T-helper 2 cell treated with Interferon-gamma antibody and Interleukin-4, amounts not matched to agents 5 μg/mL and 100 μg/mL, for 36 hours (primary cell): ENCODE measurements around the gene LYPLA2.

Source experiments
- DNase-seq: peaks from one replicate; pipeline ENCODE4 v3.0.0; 2021; ENCODE audit warnings: low spot score
- H3K27ac Mint-ChIP-seq: one replicate; pipeline ENCODE4 v1.8.0; 2021; ENCODE audit warnings: mild to moderate bottlenecking, mixed read lengths
- H3K27me3 Mint-ChIP-seq: one replicate; pipeline ENCODE4 v1.8.0; 2021; ENCODE audit warnings: low read depth, mixed read lengths
- H3K36me3 Mint-ChIP-seq: one replicate; pipeline ENCODE4 v1.8.0; 2021; ENCODE audit warnings: low read depth, mixed read lengths
- H3K4me1 Mint-ChIP-seq: one replicate; pipeline ENCODE4 v1.8.0; 2021; ENCODE audit warnings: low read depth, mixed read lengths
- H3K4me3 Mint-ChIP-seq: one replicate; pipeline ENCODE4 v1.8.0; 2022; ENCODE audit warnings: mild to moderate bottlenecking, moderate library complexity, mixed read lengths
- H3K9me3 Mint-ChIP-seq: one replicate; pipeline ENCODE4 v1.8.0; 2021; ENCODE audit warnings: mixed read lengths

LYPLA2 gene

GRCh38 chr1:23790696-23791515, at the start of gene LYPLA2:
TSS of gene LYPLA2 (plus strand) at chr1:23791145. CDS start at chr1:23792683, 1,538 bp downstream.
- Mint-ChIP-seq H3K4me3 (peak within 1 kb of the TSS; percentile 92), H3K36me3 (peaks cover 41% of the 10 kb centered on the region), H3K27me3 (no peaks in the 10 kb centered on the region), H3K27ac (peak within 1 kb of the TSS; percentile 95), H3K9me3 (no peaks in the 10 kb centered on the region), H3K4me1 (peaks cover 12% of the 10 kb centered on the region)
- peak; percentile 89 for DNase-seq

- no peak overlapping the region for H3K27ac Mint-ChIP-seq
- peak overlapping the region; percentile 90 for H3K4me3 Mint-ChIP-seq
Observed at GRCh38 chr1:23741609-23742008, 49.3 kb upstream of the LYPLA2 start.

GRCh38 chr1:23742670-23743286, 48.2 kb upstream of the LYPLA2 start:
- Mint-ChIP-seq H3K27ac (peak overlapping the region; percentile 89), H3K27me3 (no peaks in the 10 kb centered on the region), H3K4me1 (peaks cover 33% of the 10 kb centered on the region), H3K4me3 (peak overlapping the region; percentile 90), H3K9me3 (no peaks in the 10 kb centered on the region), H3K36me3 (peaks cover 10% of the 10 kb centered on the region)
- no peak for DNase-seq

More at GRCh38 chr1:23741609-23742008, 49.3 kb upstream of the LYPLA2 start:
- DNase-seq, result no peak
- peaks cover 6% of the 10 kb centered on the region for H3K36me3 Mint-ChIP-seq
- H3K27me3 Mint-ChIP-seq, result no peaks in the 10 kb centered on the region
- peaks cover 28% of the 10 kb centered on the region for H3K4me1 Mint-ChIP-seq
- no peaks in the 10 kb centered on the region for H3K9me3 Mint-ChIP-seq

GRCh38 chr1:23743287-23744152, 47.4 kb upstream of the LYPLA2 start, which contains the start of gene ELOA:
TSS of gene ELOA (plus strand) at chr1:23743471. CDS start at chr1:23743504, 33 bp downstream.
- Mint-ChIP-seq H3K36me3 (peaks cover 10% of the 10 kb centered on the region), H3K4me3 (peak within 1 kb of the TSS; percentile 90), H3K27ac (peak within 1 kb of the TSS; percentile 89), H3K4me1 (peaks cover 37% of the 10 kb centered on the region), H3K9me3 (no peaks in the 10 kb centered on the region), H3K27me3 (no peaks in the 10 kb centered on the region)
- DNase-seq, result peak; percentile 80

GRCh38 chr1:23745515-23745914, 45.4 kb upstream of the LYPLA2 start:
- Mint-ChIP-seq H3K4me3 (peak overlapping the region; percentile 86), H3K36me3 (peaks cover 15% of the 10 kb centered on the region), H3K4me1 (peaks cover 41% of the 10 kb centered on the region), H3K27ac (peak overlapping the region; percentile 2), H3K27me3 (no peaks in the 10 kb centered on the region), H3K9me3 (no peaks in the 10 kb centered on the region)
- no peak for DNase-seq

GRCh38 chr1:23748016-23748415, 42.9 kb upstream of the LYPLA2 start:
- no peak overlapping the region for H3K27ac Mint-ChIP-seq
- no peak overlapping the region for H3K4me3 Mint-ChIP-seq
- DNase-seq, result no peak
- no peaks in the 10 kb centered on the region for H3K9me3 Mint-ChIP-seq
- H3K36me3 Mint-ChIP-seq, result peaks cover 25% of the 10 kb centered on the region
- no peaks in the 10 kb centered on the region for H3K27me3 Mint-ChIP-seq
- H3K4me1 Mint-ChIP-seq, result peaks cover 29% of the 10 kb centered on the region

GRCh38 chr1:23751050-23751814, 39.7 kb upstream of the LYPLA2 start:
- peak; percentile 16 for DNase-seq
- Mint-ChIP-seq H3K9me3 (no peaks in the 10 kb centered on the region), H3K27ac (peak overlapping the region; percentile 18), H3K4me3 (no peak overlapping the region), H3K27me3 (no peaks in the 10 kb centered on the region), H3K36me3 (peaks cover 43% of the 10 kb centered on the region), H3K4me1 (peaks cover 14% of the 10 kb centered on the region)

GRCh38 chr1:23751815-23752200, 39.1 kb upstream of the LYPLA2 start:
- H3K4me1 Mint-ChIP-seq, result peaks cover 12% of the 10 kb centered on the region
- peaks cover 47% of the 10 kb centered on the region for H3K36me3 Mint-ChIP-seq

GRCh38 chr1:23752909-23753308, 38.0 kb upstream of the LYPLA2 start:
- DNase-seq, result no peak
- no peaks in the 10 kb centered on the region for H3K27me3 Mint-ChIP-seq
- H3K27ac Mint-ChIP-seq, result no peak overlapping the region
- H3K4me3 Mint-ChIP-seq, result no peak overlapping the region
- peaks cover 48% of the 10 kb centered on the region for H3K36me3 Mint-ChIP-seq
- H3K9me3 Mint-ChIP-seq, result no peaks in the 10 kb centered on the region
- peaks cover 7% of the 10 kb centered on the region for H3K4me1 Mint-ChIP-seq

More at GRCh38 chr1:23751815-23752200, 39.1 kb upstream of the LYPLA2 start:
- Mint-ChIP-seq H3K4me3 (no peak overlapping the region), H3K27ac (no peak overlapping the region), H3K27me3 (no peaks in the 10 kb centered on the region), H3K9me3 (no peaks in the 10 kb centered on the region)
- no peak for DNase-seq

- Mint-ChIP-seq H3K9me3 (no peaks in the 10 kb centered on the region), H3K36me3 (peaks cover 60% of the 10 kb centered on the region), H3K4me1 (peaks cover 3% of the 10 kb centered on the region), H3K27ac (no peak overlapping the region), H3K27me3 (no peaks in the 10 kb centered on the region), H3K4me3 (no peak overlapping the region)
- DNase-seq, result no peak
Observed at GRCh38 chr1:23756676-23757075, 34.3 kb upstream of the LYPLA2 start.

GRCh38 chr1:23757812-23758211, 33.1 kb upstream of the LYPLA2 start:
- no peak for DNase-seq
- Mint-ChIP-seq H3K36me3 (peaks cover 59% of the 10 kb centered on the region), H3K4me3 (no peak overlapping the region), H3K9me3 (no peaks in the 10 kb centered on the region), H3K27me3 (no peaks in the 10 kb centered on the region), H3K4me1 (peaks cover 3% of the 10 kb centered on the region), H3K27ac (no peak overlapping the region)

GRCh38 chr1:23759277-23759676, 31.7 kb upstream of the LYPLA2 start:
- Mint-ChIP-seq H3K4me3 (no peak overlapping the region), H3K9me3 (no peaks in the 10 kb centered on the region), H3K27ac (no peak overlapping the region), H3K4me1 (peaks cover 3% of the 10 kb centered on the region), H3K27me3 (no peaks in the 10 kb centered on the region), H3K36me3 (peaks cover 49% of the 10 kb centered on the region)
- DNase-seq, result no peak

- Mint-ChIP-seq H3K27me3 (no peaks in the 10 kb centered on the region), H3K27ac (no peak overlapping the region), H3K36me3 (peaks cover 30% of the 10 kb centered on the region), H3K9me3 (no peaks in the 10 kb centered on the region), H3K4me1 (peaks cover 3% of the 10 kb centered on the region), H3K4me3 (no peak overlapping the region)
- no peak for DNase-seq
Observed at GRCh38 chr1:23763041-23763577, 27.8 kb upstream of the LYPLA2 start.
